Pancreas (tissue), 10 donors: Measurements from ENCODE around the gene NCAPG2. TPM values are rescaled to one million over a fixed set of nuclear protein-coding genes. Genes with fewer than 3 reads are reported as not detected.
"Not testable (repeated sequence)": the region's sequence is repeated elsewhere in the genome, so short reads cannot be mapped to it uniquely, and the experiment has no call there.

Source experiments
- ATAC-seq, 4 donors: fragments of 200-7000 bp; cut with Tn5 transposase; one replicate each; pipeline versions ENCODE4 v1.8.0 to v1.9.1; 2020; ENCODE audit warnings: mild to moderate bottlenecking in 4 of 4, moderate library complexity in 4 of 4
- DNase-seq, 6 donors: peaks; one replicate each; pipeline ENCODE4 v3.0.0-alpha.2; 2020
- FAIRE-seq: peaks from 2 replicates; lab custom pipeline; 2012; peaks lifted over from hg19 to GRCh38; lab: Jason Lieb, UNC
- H3K27ac ChIP-seq, 4 donors: fragments of 200-600 bp; sonication (generic); 1 replicate in 3 of 4; 2 replicates in 1 of 4; pipeline versions ENCODE4 v1.5.0 to v1.8.0; 2020
- H3K27me3 ChIP-seq, 4 donors: fragments of 200-600 bp; one replicate each; pipeline ENCODE4 v1.8.0; 2021
- H3K36me3 ChIP-seq, 3 donors: fragments of 200-600 bp; sonication (generic) in 1 of 3; one replicate each; pipeline versions ENCODE4 v1.5.0 to v1.8.0; 2020 to 2021
- H3K4me1 ChIP-seq, 3 donors: fragments of 200-600 bp; one replicate each; pipeline ENCODE4 v1.8.0; 2021
- H3K4me3 ChIP-seq, 4 donors: fragments of 200-600 bp; sonication (generic) in 2 of 4; one replicate each; pipeline versions ENCODE4 v1.5.0 to v1.8.0; 2020 to 2021
- H3K9me3 ChIP-seq, 4 donors: fragments of 200-600 bp; one replicate each; pipeline ENCODE4 v1.8.0; 2021
- whole genome bisulfite sequencing, 2 donors: extraction: QIAGEN DNeasy Blood & Tissue Kit; methylation state at CpG; one replicate each; pipeline ENCODE4 v1.1.7; 2013; 5-methylcytosine and 5-hydroxymethylcytosine counted together
- intact Hi-C, 3 donors: fragments of 100-400 bp; cut with DNase I; formaldehyde crosslinking; loops; one replicate each; pipeline versions ENCODE4 v1.11.1 to v1.14.2; 2022
- polyA plus RNA-seq, 2 donors: library from polyadenylated mRNA; stranded (reverse); fragments of 200-250 nt; gene quantifications; one replicate each; pipeline ENCODE4 v1.2.3, GENCODE V29; 2013
- total RNA-seq, 6 donors: library from RNA; stranded (reverse); fragmentation: NEBNext Ultra II Directional in 4 of 6; extraction: Animal tissue kit (Norgen Biotek cat#: 25700) in 4 of 6; gene quantifications; one replicate each; pipeline versions ENCODE4 v1.2.1 to v1.2.4, GENCODE V29; 2021 to 2023
- TF ChIP-seq, protein P1 (sequence below), 4 donors: fragments of 200-600 bp; sonication (generic) in 3 of 4; IDR thresholded peaks; one replicate each; pipeline versions ENCODE4 v1.5.0 to v1.8.0; 2021; ENCODE audit warnings: antibody characterized with exemption in 4 of 4
- donor health status: healthy with polysubstance abuse.
- donor health status: DM: no; HTN: no; CAD: no; lungs with moderate emphysema.
- donor health status: DM: no; HTN: no; CAD: no.
- donor health status: control.
- donor health status: control.
- donor health status: Bipolar disorder and iron deficiency.
- donor health status: DM: yes; HTN: yes; CAD: no.
- donor health status: DM: no; HTN: no; CAD: no.
- donor health status: DM: no; HTN: no; CAD: no.
- donor health status: DM: yes; HTN: yes; CAD: no.

The NCAPG2 gene
- total and polyA plus RNA-seq, 8 donors: 1.4 to 4.0 (median 3.1) TPM

DNA sequence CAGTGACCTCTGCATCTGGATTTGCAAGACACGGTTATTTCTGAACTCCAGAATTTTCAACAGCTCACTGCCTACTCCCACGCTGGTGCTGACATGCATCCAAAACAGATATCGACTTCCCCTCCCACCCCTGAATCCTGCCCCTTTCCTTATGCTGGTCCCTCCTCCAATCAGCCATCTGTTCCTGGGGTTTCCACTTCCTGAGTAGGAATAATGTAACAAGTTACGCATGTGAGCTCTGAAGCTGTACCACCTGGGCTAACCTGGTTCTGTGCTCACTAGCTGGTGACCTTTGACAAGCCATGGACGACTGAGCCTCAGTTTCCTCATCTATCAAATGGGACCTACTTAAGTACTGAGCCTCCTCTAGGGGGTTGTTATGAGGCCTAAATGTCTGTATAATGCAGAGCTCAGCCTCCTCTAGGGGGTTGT, 1.7 kb upstream of the NCAPG2 start:
- no peak for FAIRE-seq
- Histone ChIP-seq H3K4me3 (no peak overlapping the region), H3K36me3 (no peaks in the 10 kb centered on the region), H3K4me1 (peaks cover 0 to 5% (median 0%) of the 10 kb centered on the region in 3 donors), H3K9me3 (no peaks in the 10 kb centered on the region), H3K27me3 (no peaks in the 10 kb centered on the region), H3K27ac (no peak overlapping the region)
- 77 to 84% methylated on average over 5 of the region's 5 CpGs for WGBS, 2 donors
- no peak for DNase-seq
- TF ChIP-seq, protein P1, sequence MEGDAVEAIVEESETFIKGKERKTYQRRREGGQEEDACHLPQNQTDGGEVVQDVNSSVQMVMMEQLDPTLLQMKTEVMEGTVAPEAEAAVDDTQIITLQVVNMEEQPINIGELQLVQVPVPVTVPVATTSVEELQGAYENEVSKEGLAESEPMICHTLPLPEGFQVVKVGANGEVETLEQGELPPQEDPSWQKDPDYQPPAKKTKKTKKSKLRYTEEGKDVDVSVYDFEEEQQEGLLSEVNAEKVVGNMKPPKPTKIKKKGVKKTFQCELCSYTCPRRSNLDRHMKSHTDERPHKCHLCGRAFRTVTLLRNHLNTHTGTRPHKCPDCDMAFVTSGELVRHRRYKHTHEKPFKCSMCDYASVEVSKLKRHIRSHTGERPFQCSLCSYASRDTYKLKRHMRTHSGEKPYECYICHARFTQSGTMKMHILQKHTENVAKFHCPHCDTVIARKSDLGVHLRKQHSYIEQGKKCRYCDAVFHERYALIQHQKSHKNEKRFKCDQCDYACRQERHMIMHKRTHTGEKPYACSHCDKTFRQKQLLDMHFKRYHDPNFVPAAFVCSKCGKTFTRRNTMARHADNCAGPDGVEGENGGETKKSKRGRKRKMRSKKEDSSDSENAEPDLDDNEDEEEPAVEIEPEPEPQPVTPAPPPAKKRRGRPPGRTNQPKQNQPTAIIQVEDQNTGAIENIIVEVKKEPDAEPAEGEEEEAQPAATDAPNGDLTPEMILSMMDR (IDR thresholded peaks at IDR 0.05): no peak
- ATAC-seq: no peak
- intact Hi-C loops: no loop called here

- 3 to 5% methylated on average over 21 to 22 of the region's 22 CpGs for WGBS, 2 donors
- no peaks in the 10 kb centered on the region for H3K9me3 ChIP-seq
- H3K4me3 ChIP-seq: peak overlapping the region; percentile 52 to 87 (median 78)
- intact Hi-C loops: no loop called here
- ATAC-seq (peak in 2 of 4 donors; percentile 6 to 11), DNase-seq (no peak), FAIRE-seq (no peak)
- TF ChIP-seq, protein P1 (IDR thresholded peaks at IDR 0.05): no peak
- no peaks in the 10 kb centered on the region for H3K36me3 ChIP-seq
- H3K4me1 ChIP-seq: peaks cover 0 to 5% (median 0%) of the 10 kb centered on the region in 3 donors
- H3K27me3 ChIP-seq: no peaks in the 10 kb centered on the region
- peak overlapping the region; percentile 59 to 90 (median 75) for H3K27ac ChIP-seq
Observed at GRCh38 chr7:158705234-158705850, 738 bp upstream of the NCAPG2 start.

DNA sequence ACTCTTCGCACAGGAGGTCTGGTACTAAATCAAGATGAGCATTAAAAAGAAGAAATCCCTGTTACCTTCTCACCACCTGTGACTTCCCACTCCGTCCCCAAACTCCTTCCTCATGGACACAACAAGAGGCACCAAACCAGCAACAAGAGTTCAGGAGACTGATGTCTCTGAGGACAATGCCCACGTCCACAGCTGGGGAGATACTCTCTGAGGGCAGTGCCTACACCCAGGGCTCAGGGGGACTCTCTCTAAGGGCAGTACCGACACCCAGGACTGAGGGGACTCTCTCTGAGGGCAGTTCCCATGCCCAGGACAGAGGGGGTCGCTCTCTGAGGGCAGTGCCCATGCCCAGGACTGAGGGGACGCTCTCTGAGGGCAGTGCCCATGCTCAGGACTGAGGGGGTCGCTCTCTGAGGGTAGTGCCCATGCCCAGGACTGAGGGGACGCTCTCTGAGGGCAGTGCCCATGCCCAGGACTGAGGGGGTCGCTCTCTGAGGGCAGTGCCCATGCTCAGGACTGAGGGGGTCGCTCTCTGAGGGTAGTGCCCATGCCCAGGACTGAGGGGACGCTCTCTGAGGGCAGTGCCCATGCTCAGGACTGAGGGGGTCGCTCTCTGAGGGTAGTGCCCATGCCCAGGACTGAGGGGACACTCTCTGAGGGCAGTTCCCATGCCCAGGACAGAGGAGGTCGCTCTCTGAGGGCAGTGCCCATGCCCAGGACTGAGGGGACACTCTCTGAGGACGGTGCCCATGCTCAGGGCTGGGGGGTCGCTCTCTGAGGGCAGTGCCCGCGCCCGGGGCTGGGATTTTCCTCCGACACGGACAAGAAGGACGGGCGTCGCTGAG, 703 bp downstream of the NCAPG2 start:
- intact Hi-C loops, FAIRE-seq, H3K27me3 ChIP-seq, H3K9me3 ChIP-seq, H3K36me3 ChIP-seq, H3K4me1 ChIP-seq, ATAC-seq, DNase-seq: not testable (repeated sequence)
- WGBS, 2 donors: 15 to 17% methylated on average over 16 to 23 of the region's 23 CpGs
- Histone ChIP-seq H3K27ac (peak overlapping the region in 1 of 4 donors; percentile 90), H3K4me3 (peak overlapping the region; percentile 59 to 87 (median 78))

DNA sequence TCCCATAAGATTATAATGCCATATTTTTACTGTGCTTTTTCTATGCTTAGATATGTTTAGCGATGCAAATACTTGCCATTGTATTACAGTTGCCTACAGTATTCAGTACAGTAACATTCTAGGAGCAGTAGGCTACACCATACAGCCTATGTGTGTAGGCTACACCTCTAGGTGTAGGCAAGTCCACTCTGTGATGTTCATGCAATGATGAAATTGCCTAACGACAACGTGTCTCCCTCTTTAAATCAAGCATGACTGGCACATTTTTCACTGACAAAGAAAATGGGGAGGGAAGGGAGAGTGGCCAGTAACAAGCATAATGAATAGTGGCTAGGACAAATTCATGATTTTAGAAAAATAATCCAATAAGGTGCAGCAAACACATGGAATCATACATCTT, 1.7 kb downstream of the NCAPG2 start:
- ATAC-seq (no peak), DNase-seq (no peak), FAIRE-seq (no peak)
- Histone ChIP-seq H3K4me3 (no peak overlapping the region), H3K27me3 (no peaks in the 10 kb centered on the region), H3K4me1 (peaks cover 0 to 5% (median 0%) of the 10 kb centered on the region in 3 donors), H3K27ac (no peak overlapping the region), H3K9me3 (no peaks in the 10 kb centered on the region), H3K36me3 (no peaks in the 10 kb centered on the region)
- TF ChIP-seq, protein P1 (IDR thresholded peaks at IDR 0.05): no peak
- WGBS, 2 donors: 45 to 59% methylated on average over 3 of the region's 3 CpGs
- intact Hi-C loops: no loop called here

DNA sequence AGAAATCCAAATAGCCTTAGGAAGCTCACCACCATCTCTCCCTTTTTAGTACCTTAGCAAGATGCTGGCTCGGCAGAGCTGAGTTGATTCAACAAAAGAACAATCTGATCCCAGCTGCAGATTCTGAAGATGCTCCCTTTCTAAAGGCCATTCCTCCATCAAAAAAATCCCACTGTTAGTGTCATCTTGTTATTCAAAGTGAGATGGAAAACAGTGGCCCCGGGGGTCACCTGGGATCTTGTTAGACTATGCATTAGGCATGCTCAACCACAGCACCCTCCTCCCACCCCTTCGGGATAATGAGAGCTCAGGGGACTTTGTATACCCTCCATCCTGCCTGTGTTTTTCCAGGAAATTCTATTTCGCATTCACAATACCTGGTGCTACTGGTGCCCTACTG, 2.4 kb downstream of the NCAPG2 start:
- no peak overlapping the region for H3K27ac ChIP-seq
- intact Hi-C loops: no loop called here

More for the DNA sequence above, 2.4 kb downstream of the NCAPG2 start:
- FAIRE-seq (no peak), DNase-seq (no peak), ATAC-seq (no peak)
- H3K4me1 ChIP-seq: peaks cover 0 to 5% (median 0%) of the 10 kb centered on the region in 3 donors
- no peaks in the 10 kb centered on the region for H3K27me3 ChIP-seq
- no peak overlapping the region for H3K4me3 ChIP-seq
- WGBS, 2 donors: 55 to 70% methylated on average over 4 of the region's 4 CpGs
- H3K36me3 ChIP-seq: no peaks in the 10 kb centered on the region
- no peaks in the 10 kb centered on the region for H3K9me3 ChIP-seq
- TF ChIP-seq, protein P1 (IDR thresholded peaks at IDR 0.05): no peak
